BLaER1 treated with 17β-estradiol and CSF1 and Interleukin-3, amounts not matched to agents 10 nM and 100 nM (cell line): ENCODE measurements around the gene DOLK.

Experiments
- H3K27ac ChIP-seq, 11 experiments: shearing (Covaris generic); formaldehyde crosslinking; 2 replicates each; pipeline ENCODE4 v1.8.1; 2022
- H3K27me3 ChIP-seq, 11 experiments: shearing (Covaris generic); formaldehyde crosslinking; 2 replicates each; pipeline ENCODE4 v1.8.1; 2022
- H3K36me3 ChIP-seq, 11 experiments: shearing (Covaris generic); formaldehyde crosslinking; 2 replicates each; pipeline ENCODE4 v1.8.1; 2022
- H3K4me1 ChIP-seq, 10 experiments: shearing (Covaris generic); formaldehyde crosslinking; 2 replicates each; pipeline ENCODE4 v1.8.1; 2022
- H3K4me2 ChIP-seq, 11 experiments: shearing (Covaris generic); formaldehyde crosslinking; 2 replicates each; pipeline ENCODE4 v1.8.1; 2022
- H3K4me3 ChIP-seq, 10 experiments: shearing (Covaris generic); formaldehyde crosslinking; 2 replicates each; pipeline ENCODE4 v1.8.1; 2022
- H3K9ac ChIP-seq, 11 experiments: shearing (Covaris generic); formaldehyde crosslinking; 2 replicates each; pipeline ENCODE4 v1.8.1; 2022
- H3K9me3 ChIP-seq, 11 experiments: shearing (Covaris generic); formaldehyde crosslinking; replicated peaks in 1 of 11; 2 replicates each; pipeline ENCODE4 v1.8.1; 2022
- H4K20me1 ChIP-seq, 11 experiments: shearing (Covaris generic); formaldehyde crosslinking; 2 replicates each; pipeline ENCODE4 v1.8.1; 2022
- Cebpa-rat ChIP-seq, 11 experiments: shearing (Covaris generic); IDR thresholded peaks; 2 replicates each; pipeline ENCODE4 v1.8.1; 2022

Gene DOLK

DNA sequence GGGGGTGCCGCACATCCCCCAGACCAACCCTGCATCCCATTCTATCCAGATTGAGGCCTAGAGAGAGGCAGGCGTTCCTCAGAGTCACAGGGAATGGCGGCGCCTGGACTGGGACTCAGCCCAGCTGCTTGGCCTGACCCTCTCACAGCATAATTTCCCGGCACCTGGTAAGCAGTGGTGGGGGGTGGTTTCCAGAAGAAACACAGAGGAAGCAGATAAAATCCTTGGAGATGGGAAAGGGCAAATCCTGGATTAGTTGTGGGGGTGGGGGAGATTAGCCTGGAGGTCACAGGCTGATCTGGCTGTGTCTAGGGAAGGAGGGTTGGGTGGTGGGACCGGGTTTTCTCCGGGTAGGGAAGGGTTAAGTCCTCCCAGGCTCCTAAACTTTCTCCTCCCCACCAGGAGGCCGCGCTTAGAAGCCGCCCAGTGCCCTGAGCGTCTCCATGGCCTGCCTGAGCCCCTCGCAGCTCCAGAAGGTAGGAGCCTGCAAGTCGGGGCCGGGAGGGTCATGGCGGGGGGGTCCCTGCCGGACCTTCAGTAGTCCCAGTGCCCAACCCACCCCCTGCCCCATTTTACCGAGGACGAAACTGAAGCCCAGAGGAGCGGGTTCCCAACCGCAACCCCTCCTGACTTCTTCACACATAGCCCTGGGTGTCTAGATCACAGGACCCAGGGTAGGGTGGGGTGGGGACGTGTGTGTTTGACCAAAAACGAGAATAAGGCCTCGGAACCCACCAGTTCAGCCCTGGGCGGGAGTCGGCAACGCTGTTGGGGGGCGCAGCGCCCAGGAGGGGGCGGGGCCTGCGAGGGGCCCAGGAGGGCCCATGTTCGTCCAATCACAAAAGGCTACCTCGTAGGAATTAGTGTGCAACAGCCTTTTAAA is 25.3 kb downstream of the DOLK start:
- Histone ChIP-seq H4K20me1 (no peaks in the 10 kb centered on the region; a peak in 1 of 22 replicates), H3K4me3 (peak overlapping the region; percentile 46 to 72 (median 62)), H3K27ac (peak overlapping the region; percentile 48 to 92 (median 75); a peak in 20 of 22 replicates), H3K9me3 (no peaks in the 10 kb centered on the region), H3K4me2 (peak overlapping the region; percentile 87 to 99 (median 95)), H3K9ac (peak overlapping the region; percentile 66 to 86 (median 76)), H3K4me1 (peaks cover 26 to 64% (median 55%) of the 10 kb centered on the region in 10 experiments), H3K36me3 (peaks cover 10 to 20% (median 13%) of the 10 kb centered on the region in 11 experiments), H3K27me3 (no peaks in the 10 kb centered on the region; a peak in 2 of 22 replicates)
- no peak for TF ChIP-seq Cebpa-rat (IDR thresholded peaks at IDR 0.05)

DNA sequence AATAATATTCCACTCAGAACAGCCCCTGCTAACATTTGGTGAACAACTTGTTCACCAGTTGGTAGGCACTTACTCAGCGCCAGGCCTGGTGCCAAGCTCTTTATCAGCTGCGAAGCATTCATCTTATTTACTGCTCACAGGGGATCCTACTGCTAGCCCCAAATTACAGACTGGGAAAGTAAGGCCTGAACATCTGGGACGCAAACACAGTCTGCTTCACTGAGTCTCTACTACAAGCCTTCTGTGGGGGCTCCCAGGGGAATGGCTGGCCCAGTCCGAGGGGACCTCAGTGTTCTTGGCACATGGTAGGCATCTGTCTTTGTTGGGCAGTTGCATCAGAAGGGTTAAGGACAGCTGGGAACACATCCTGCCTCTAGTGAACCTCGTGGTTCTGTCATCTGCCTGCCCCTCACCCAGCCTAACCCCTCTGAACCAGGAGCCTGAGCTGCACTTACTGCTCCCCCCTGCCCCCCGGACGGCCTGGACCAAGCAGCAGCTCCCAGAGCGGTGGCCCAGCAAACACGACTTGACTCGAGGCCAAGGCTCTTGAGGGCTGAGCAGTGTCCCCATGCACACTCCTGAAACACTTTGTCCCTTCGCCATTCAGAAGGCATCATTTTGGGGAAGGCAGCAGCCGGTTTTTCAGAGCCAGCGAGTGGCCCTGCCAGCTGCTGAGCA is 26.9 kb downstream of the DOLK start, which contains the start of gene PHYHD1:
TSS of gene PHYHD1 (plus strand) at position 602 of the 678 bp plus-strand sequence. CDS start 1,342 bp downstream, outside the sequence.
- H3K4me2 ChIP-seq = peak within 1 kb of the TSS; percentile 87 to 99 (median 95)

DNA sequence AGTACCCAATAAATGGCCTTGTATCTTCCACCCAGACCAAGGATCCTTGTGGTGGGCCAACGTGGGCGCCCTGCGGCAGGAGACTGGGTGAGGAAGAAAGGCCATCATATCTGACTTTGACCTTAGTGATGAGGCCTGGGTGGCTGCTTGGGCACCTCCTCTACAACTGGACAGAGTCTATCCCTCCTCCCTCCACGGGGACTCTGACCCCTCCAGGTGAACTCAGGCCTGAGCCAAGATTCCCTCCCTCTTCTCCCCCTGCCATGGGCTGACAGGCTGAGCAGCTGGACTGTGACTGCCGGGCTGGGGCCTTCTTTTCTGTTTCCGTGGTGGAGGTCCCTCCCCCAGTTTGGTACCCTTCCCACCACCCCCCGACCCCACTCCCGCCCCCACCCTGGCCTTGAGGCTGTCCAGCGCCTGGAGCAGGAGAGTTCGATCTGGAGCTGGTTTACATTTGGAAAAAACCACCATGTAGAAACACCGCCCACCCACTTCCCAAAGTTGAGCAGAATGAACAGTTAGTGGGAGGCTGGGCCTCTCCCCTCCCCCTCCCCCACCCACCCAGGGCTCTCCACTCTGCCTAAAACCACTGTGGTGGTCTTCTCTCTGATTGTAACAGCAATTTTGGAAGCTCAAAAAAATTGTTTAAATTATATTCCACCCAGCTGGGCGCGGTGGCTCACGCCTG is 27.9 kb downstream of the DOLK start:
- Histone ChIP-seq H3K9me3 (no peaks in the 10 kb centered on the region), H3K9ac (peak overlapping the region in 6 of 11 experiments; percentile 1 to 86 (median 81); a peak in 9 of 22 replicates), H4K20me1 (peaks cover 1 to 23% (median 6%) of the 10 kb centered on the region in 11 experiments; a peak in 14 of 22 replicates), H3K27me3 (no peaks in the 10 kb centered on the region; a peak in 2 of 22 replicates), H3K36me3 (peaks cover 27 to 45% (median 37%) of the 10 kb centered on the region in 11 experiments), H3K4me2 (peak overlapping the region; percentile 14 to 99 (median 94); a peak in 20 of 22 replicates), H3K4me3 (no peak overlapping the region), H3K4me1 (peaks cover 26 to 71% (median 55%) of the 10 kb centered on the region in 10 experiments), H3K27ac (peak overlapping the region in 8 of 11 experiments; percentile 1 to 92 (median 84); a peak in 14 of 22 replicates)
- no peak for TF ChIP-seq Cebpa-rat (IDR thresholded peaks at IDR 0.05)

More for the DNA sequence above, 26.9 kb downstream of the DOLK start, which contains the start of gene PHYHD1:
- peak within 1 kb of the TSS; percentile 48 to 92 (median 75); a peak in 20 of 22 replicates for H3K27ac ChIP-seq
- H3K4me3 ChIP-seq = peak within 1 kb of the TSS; percentile 46 to 72 (median 62)
- H3K4me1 ChIP-seq = peaks cover 26 to 71% (median 55%) of the 10 kb centered on the region in 10 experiments
- TF ChIP-seq Cebpa-rat (IDR thresholded peaks at IDR 0.05) = peak in 5 of 11 experiments; percentile 6 to 84 (median 66); a peak in 7 of 22 replicates
- H3K27me3 ChIP-seq = no peaks in the 10 kb centered on the region; a peak in 2 of 22 replicates
- no peaks in the 10 kb centered on the region for H3K9me3 ChIP-seq
- peak within 1 kb of the TSS; percentile 66 to 86 (median 76) for H3K9ac ChIP-seq
- H3K36me3 ChIP-seq = peaks cover 26 to 36% (median 28%) of the 10 kb centered on the region in 11 experiments
- H4K20me1 ChIP-seq = peaks cover 0 to 13% (median 0%) of the 10 kb centered on the region in 11 experiments; a peak in 7 of 22 replicates

DNA sequence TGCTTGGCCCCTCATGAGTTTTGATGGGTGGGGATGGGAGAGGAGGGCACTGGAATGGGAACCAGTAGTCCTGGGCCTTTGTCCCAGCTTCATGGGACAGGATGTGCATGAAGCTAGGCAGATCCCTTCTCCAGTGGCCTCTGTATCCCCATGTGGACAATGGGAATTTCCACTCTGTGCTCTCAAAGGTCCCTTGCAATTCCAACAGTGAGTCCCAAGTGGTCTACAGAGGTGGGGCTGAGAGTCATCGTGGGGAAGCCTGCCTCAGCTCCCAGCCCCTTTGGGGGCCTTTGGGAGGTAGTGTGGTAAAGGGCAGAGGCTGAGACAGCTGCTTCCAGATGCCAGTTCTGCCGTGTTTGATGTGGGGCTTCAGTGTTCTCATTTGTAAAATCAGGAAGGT is 28.5 kb downstream of the DOLK start:
- Histone ChIP-seq H3K9ac (peak overlapping the region in 5 of 11 experiments; percentile 1 to 68 (median 56); a peak in 7 of 22 replicates), H3K27me3 (no peaks in the 10 kb centered on the region; a peak in 2 of 22 replicates), H4K20me1 (peaks cover 5 to 29% (median 12%) of the 10 kb centered on the region in 11 experiments; a peak in 16 of 22 replicates), H3K4me1 (peaks cover 32 to 71% (median 57%) of the 10 kb centered on the region in 10 experiments), H3K36me3 (peaks cover 27 to 52% (median 41%) of the 10 kb centered on the region in 11 experiments), H3K4me3 (no peak overlapping the region), H3K27ac (peak overlapping the region in 8 of 11 experiments; percentile 1 to 78 (median 62); a peak in 13 of 22 replicates), H3K9me3 (no peaks in the 10 kb centered on the region), H3K4me2 (peak overlapping the region; percentile 14 to 85 (median 64); a peak in 18 of 22 replicates)
- no peak for TF ChIP-seq Cebpa-rat (IDR thresholded peaks at IDR 0.05)

DNA sequence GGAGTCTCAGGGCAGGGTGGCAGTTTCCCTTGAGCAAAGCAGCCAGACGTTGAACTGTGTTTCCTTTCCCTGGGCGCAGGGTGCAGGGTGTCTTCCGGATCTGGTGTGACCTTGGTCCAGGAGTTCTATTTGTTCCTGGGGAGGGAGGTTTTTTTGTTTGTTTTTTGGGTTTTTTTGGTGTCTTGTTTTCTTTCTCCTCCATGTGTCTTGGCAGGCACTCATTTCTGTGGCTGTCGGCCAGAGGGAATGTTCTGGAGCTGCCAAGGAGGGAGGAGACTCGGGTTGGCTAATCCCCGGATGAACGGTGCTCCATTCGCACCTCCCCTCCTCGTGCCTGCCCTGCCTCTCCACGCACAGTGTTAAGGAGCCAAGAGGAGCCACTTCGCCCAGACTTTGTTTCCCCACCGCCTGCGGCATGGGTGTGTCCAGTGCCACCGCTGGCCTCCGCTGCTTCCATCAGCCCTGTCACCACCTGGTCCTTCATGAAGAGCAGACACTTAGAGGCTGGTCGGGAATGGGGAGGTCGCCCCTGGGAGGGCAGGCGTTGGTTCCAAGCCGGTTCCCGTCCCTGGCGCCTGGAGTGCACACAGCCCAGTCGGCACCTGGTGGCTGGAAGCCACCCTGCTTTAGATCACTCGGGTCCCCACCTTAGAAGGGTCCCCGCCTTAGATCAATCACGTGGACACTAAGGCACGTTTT is 30.1 kb downstream of the DOLK start:
- no peak overlapping the region for H3K4me3 ChIP-seq
- no peaks in the 10 kb centered on the region; a peak in 2 of 22 replicates for H3K27me3 ChIP-seq
- peak overlapping the region in 3 of 11 experiments; percentile 4 to 36 (median 18); a peak in 4 of 22 replicates for H3K9ac ChIP-seq
- H3K36me3 ChIP-seq = peaks cover 27 to 68% (median 51%) of the 10 kb centered on the region in 11 experiments
- H3K27ac ChIP-seq = peak overlapping the region in 2 of 11 experiments; percentile 36 to 42; a peak in 1 of 22 replicates
- peaks cover 5 to 46% (median 26%) of the 10 kb centered on the region in 11 experiments; a peak in 16 of 22 replicates for H4K20me1 ChIP-seq
- H3K4me1 ChIP-seq = peaks cover 43 to 58% (median 52%) of the 10 kb centered on the region in 10 experiments
- no peaks in the 10 kb centered on the region for H3K9me3 ChIP-seq
- peak overlapping the region in 4 of 11 experiments; percentile 70 to 85 (median 80); a peak in 6 of 22 replicates for H3K4me2 ChIP-seq
- no peak for TF ChIP-seq Cebpa-rat (IDR thresholded peaks at IDR 0.05)

DNA sequence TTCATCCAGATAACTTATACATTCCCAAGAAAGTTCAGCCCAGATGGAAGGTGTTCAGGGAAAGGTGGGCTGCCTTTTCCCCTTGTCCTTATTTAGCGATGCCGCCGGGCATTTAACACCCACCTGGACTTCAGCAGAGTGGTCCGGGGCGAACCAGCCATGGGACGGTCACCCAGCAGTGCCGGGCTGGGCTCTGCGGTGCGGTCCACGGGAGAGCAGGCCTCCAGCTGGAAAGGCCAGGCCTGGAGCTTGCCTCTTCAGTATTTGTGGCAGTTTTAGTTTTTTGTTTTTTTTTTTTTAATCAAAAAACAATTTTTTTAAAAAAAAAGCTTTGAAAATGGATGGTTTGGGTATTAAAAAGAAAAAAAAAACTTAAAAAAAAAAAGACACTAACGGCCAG is 30.7 kb downstream of the DOLK start:
- Histone ChIP-seq H3K27ac (peak overlapping the region in 3 of 11 experiments; percentile 37 to 52 (median 42); a peak in 4 of 22 replicates), H3K4me1 (peaks cover 43 to 59% (median 51%) of the 10 kb centered on the region in 10 experiments), H3K36me3 (peaks cover 27 to 73% (median 55%) of the 10 kb centered on the region in 11 experiments), H3K9ac (peak overlapping the region in 4 of 11 experiments; percentile 4 to 41 (median 30); a peak in 3 of 22 replicates), H3K27me3 (no peaks in the 10 kb centered on the region; a peak in 2 of 22 replicates), H3K9me3 (no peaks in the 10 kb centered on the region), H3K4me2 (peak overlapping the region in 1 of 11 experiments; percentile 85; a peak in 2 of 22 replicates), H3K4me3 (no peak overlapping the region), H4K20me1 (peaks cover 10 to 51% (median 31%) of the 10 kb centered on the region in 11 experiments; a peak in 19 of 22 replicates)
- TF ChIP-seq Cebpa-rat (IDR thresholded peaks at IDR 0.05) = no peak

DNA sequence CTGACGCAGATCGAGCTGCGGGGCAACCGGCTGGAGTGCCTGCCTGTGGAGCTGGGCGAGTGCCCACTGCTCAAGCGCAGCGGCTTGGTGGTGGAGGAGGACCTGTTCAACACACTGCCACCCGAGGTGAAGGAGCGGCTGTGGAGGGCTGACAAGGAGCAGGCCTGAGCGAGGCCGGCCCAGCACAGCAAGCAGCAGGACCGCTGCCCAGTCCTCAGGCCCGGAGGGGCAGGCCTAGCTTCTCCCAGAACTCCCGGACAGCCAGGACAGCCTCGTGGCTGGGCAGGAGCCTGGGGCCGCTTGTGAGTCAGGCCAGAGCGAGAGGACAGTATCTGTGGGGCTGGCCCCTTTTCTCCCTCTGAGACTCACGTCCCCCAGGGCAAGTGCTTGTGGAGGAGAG is 31.2 kb downstream of the DOLK start:
- Histone ChIP-seq H3K36me3 (peaks cover 27 to 77% (median 60%) of the 10 kb centered on the region in 11 experiments), H3K27ac (peak overlapping the region in 3 of 11 experiments; percentile 37 to 52 (median 42); a peak in 4 of 22 replicates), H3K4me1 (peaks cover 43 to 59% (median 51%) of the 10 kb centered on the region in 10 experiments)

More for the DNA sequence above, 31.2 kb downstream of the DOLK start:
- TF ChIP-seq Cebpa-rat (IDR thresholded peaks at IDR 0.05) = no peak
- H3K9me3 ChIP-seq = no peaks in the 10 kb centered on the region
- H3K4me3 ChIP-seq = no peak overlapping the region
- peaks cover 15 to 57% (median 36%) of the 10 kb centered on the region in 11 experiments; a peak in 20 of 22 replicates for H4K20me1 ChIP-seq
- H3K4me2 ChIP-seq = no peak overlapping the region
- H3K27me3 ChIP-seq = no peaks in the 10 kb centered on the region
- peak overlapping the region in 4 of 11 experiments; percentile 8 to 41 (median 28); a peak in 1 of 22 replicates for H3K9ac ChIP-seq
